CD4-positive, alpha-beta memory T cell (primary cell): ENCODE results near the gene RPAP2. TPM values are rescaled to one million over a fixed set of nuclear protein-coding genes. Genes with fewer than 3 reads are reported as not detected.
A peak's percentile ranks its signal among the peaks of the same experiment; 100 is the strongest.

Experiments
- CTCF ChIA-PET: fragments of 350-600 bp; sonication (Branson Sonifier 250); formaldehyde crosslinking; loops from one replicate; lab custom pipeline; 2021; ENCODE audit warnings: inconsistent platforms; ENCODE audit not compliant: partially characterized antibody; lab: Charles Lee
- POLR2A ChIA-PET: fragments of 350-600 bp; sonication (Branson Sonifier 250); formaldehyde crosslinking; loops from one replicate; lab custom pipeline; 2021; ENCODE audit not compliant: partially characterized antibody; lab: Charles Lee
- DNase-seq, 5 donors: peaks; one replicate each; pipeline versions ENCODE4 v3.0.0 to v3.0.0-alpha.2; 2020 to 2022; ENCODE audit warnings: mixed read lengths in 1 of 5
- H3K27ac ChIP-seq: one replicate; pipeline ENCODE4 v1.7.0; 2013; ENCODE audit warnings: low read depth, low read length
- H3K27me3 ChIP-seq: 2 replicates; pipeline ENCODE4 v1.7.0; 2013; ENCODE audit warnings: mild to moderate bottlenecking, low read length, moderate library complexity; ENCODE audit not compliant: insufficient read depth
- H3K36me3 ChIP-seq: 2 replicates; pipeline ENCODE4 v1.7.0; 2013; ENCODE audit warnings: mild to moderate bottlenecking, low read length, moderate library complexity; ENCODE audit not compliant: insufficient read depth
- H3K4me1 ChIP-seq: 2 replicates; pipeline ENCODE4 v1.7.0; 2013; ENCODE audit warnings: mild to moderate bottlenecking, low read length, moderate library complexity; ENCODE audit not compliant: insufficient read depth
- H3K4me3 ChIP-seq, 2 donors: one replicate each; pipeline ENCODE4 v1.7.0; 2013; ENCODE audit warnings: low read length in 2 of 2, mild to moderate bottlenecking in 1 of 2
- H3K9me3 ChIP-seq, 2 donors: one replicate each; pipeline ENCODE4 v1.7.0; 2013; ENCODE audit warnings: low read length in 2 of 2, control low read depth in 1 of 2; ENCODE audit not compliant: control insufficient read depth in 1 of 2
- H3K27ac Mint-ChIP-seq, 7 donors: one replicate each; pipeline ENCODE4 v1.8.0; 2020 to 2021; ENCODE audit warnings: mixed read lengths in 7 of 7, mild to moderate bottlenecking in 6 of 7, inconsistent platforms in 3 of 7, moderate library complexity in 3 of 7
- H3K27me3 Mint-ChIP-seq, 2 donors: one replicate each; pipeline ENCODE4 v1.8.0; 2020 to 2021; ENCODE audit warnings: mixed read lengths in 2 of 2
- H3K36me3 Mint-ChIP-seq, 2 donors: one replicate each; pipeline ENCODE4 v1.8.0; 2020 to 2021; ENCODE audit warnings: mixed read lengths in 2 of 2, inconsistent platforms in 1 of 2, mild to moderate bottlenecking in 1 of 2
- H3K4me1 Mint-ChIP-seq, 4 donors: one replicate each; pipeline ENCODE4 v1.8.0; 2020 to 2021; ENCODE audit warnings: mixed read lengths in 4 of 4, mild to moderate bottlenecking in 1 of 4
- H3K4me3 Mint-ChIP-seq, 8 donors: one replicate each; pipeline ENCODE4 v1.8.0; 2020 to 2021; ENCODE audit warnings: mixed read lengths in 8 of 8, mild to moderate bottlenecking in 7 of 8, moderate library complexity in 6 of 8, inconsistent platforms in 3 of 8
- H3K9me3 Mint-ChIP-seq, 8 donors: one replicate each; pipeline ENCODE4 v1.8.0; 2020 to 2021; ENCODE audit warnings: mixed read lengths in 8 of 8, mild to moderate bottlenecking in 5 of 8, inconsistent platforms in 3 of 8, moderate library complexity in 1 of 8
- intact Hi-C: fragments of 100-400 bp; cut with micrococcal nuclease; formaldehyde crosslinking; loops from one replicate; pipeline ENCODE4 v1.15.1; 2023
- polyA plus RNA-seq, 2 donors: library from polyadenylated mRNA; unstranded; fragments of 300-500 nt; fragmentation: Illumina TruSeq; gene quantifications; one replicate each; pipeline ENCODE4 v1.2.3, GENCODE V29; 2021
- total RNA-seq, 2 experiments: library from RNA; stranded (reverse); gene quantifications; one replicate each; pipeline ENCODE4 v1.2.3, GENCODE V29; 2021

RPAP2 gene
- total and polyA plus RNA-seq, 4 experiments from 2014 or later = 16.1 to 44.0 (median 31.7) TPM

DNA sequence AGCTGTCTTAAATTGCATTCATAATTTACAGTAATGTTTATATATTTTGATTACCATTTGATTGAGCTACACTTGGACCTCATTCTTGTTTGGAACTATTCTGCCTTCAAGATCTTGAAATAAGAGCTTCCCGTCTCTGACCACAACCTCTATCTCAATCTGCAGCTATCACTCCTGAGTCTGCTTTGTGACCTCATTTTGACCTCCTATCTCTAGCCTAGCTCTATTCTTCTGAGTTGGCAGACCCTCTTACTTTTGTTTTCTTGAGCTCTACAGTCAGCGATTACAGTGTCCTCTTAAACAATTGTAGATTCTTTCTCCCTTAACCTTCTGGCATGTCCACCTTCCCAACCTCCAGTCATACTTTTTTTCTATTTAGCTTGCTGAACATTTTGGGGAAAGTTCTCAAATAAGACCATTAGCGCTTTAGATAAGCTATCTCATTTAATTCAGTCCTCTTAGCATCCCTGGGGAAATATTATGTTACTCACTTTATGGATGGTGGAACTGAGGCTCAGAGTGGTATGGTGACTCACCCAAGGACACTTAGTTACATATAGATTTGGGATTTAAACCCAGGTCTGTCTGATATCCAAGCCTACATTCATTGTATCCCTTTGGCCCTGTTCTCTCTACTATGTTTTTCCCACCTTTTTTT lies 19.1 kb downstream of the RPAP2 start:
- no peaks in the 10 kb centered on the region for H3K27me3 Mint-ChIP-seq
- no peak overlapping the region for H3K4me3 ChIP-seq

DNA sequence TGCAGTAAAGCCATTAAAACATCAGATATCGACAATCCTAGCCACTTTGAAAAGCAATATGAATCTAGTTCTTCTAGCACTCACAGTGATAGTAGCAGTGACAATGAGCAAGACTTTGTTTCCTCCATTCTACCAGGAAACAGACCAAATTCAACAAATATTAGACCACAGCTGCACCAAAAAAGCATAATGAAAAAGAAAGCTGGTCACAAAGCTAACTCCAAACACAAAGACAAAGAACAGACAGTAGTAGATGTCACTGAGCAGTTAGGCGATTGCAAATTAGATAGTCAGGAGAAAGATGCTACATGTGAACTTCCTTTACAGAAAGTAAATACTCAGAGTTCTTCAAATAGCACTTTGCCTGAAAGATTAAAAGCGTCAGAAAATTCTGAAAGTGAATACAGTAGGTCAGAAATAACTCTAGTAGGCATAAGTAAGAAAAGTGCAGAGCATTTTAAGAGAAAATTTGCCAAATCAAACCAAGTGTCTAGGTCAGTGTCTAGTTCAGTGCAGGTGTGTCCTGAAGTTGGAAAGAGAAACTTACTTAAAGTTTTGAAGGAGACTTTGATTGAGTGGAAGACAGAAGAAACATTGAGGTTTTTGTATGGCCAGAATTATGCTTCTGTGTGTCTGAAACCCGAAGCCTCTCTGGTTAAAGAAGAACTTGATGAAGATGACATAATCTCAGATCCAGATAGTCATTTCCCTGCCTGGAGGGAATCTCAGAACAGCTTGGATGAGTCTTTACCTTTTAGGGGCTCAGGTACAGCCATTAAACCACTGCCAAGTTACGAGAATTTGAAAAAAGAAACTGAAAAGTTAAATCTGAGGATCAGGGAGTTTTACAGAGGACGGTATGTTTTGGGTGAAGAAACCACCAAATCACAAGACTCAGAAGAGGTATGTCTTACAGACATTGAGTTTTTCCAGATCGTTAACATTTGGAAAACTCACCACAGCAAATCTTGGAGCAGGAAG lies 24.9 kb downstream of the RPAP2 start:
- H3K27me3 Mint-ChIP-seq = no peaks in the 10 kb centered on the region
- H3K9me3 ChIP-seq = no peaks in the 10 kb centered on the region
- CTCF ChIA-PET = no interaction called here
- H3K4me1 ChIP-seq = peaks cover 21% of the 10 kb centered on the region
- intact Hi-C loops = no loop called here
- H3K4me3 ChIP-seq = peak overlapping the region in 1 of 2 donors; percentile 2
- H3K27me3 ChIP-seq = no peaks in the 10 kb centered on the region
- POLR2A ChIA-PET = interaction anchor here (1.5 kb wide), 1 partner anchor 162 kb away, joined by 4 read pairs; no protein-coding TSS in a partner anchor
- H3K27ac Mint-ChIP-seq = peak overlapping the region; percentile 71 to 94 (median 91)
- H3K36me3 ChIP-seq = peaks cover 3% of the 10 kb centered on the region
- peak overlapping the region; percentile 60 to 88 (median 72) for H3K4me3 Mint-ChIP-seq
- H3K4me1 Mint-ChIP-seq = peaks cover 15 to 27% (median 22%) of the 10 kb centered on the region in 4 donors
- H3K36me3 Mint-ChIP-seq = peaks cover 57 to 59% of the 10 kb centered on the region in 2 donors
- DNase-seq = no peak
- H3K27ac ChIP-seq = peak overlapping the region; percentile 48
- peaks cover 3 to 22% (median 19%) of the 10 kb centered on the region in 8 donors for H3K9me3 Mint-ChIP-seq

More for the DNA sequence above, 19.1 kb downstream of the RPAP2 start:
- peak; percentile 27 to 56 (median 40) for DNase-seq
- Histone ChIP-seq H3K27ac (peak overlapping the region; percentile 36), H3K9me3 (no peaks in the 10 kb centered on the region), H3K27me3 (no peaks in the 10 kb centered on the region), H3K4me1 (peaks cover 63% of the 10 kb centered on the region), H3K36me3 (no peaks in the 10 kb centered on the region)
- H3K36me3 Mint-ChIP-seq = peaks cover 10 to 11% of the 10 kb centered on the region in 2 donors
- H3K27ac Mint-ChIP-seq = peak overlapping the region; percentile 59 to 94 (median 90)
- intact Hi-C loops = loop anchor here (2.0 to 5.0 kb wide), 2 partner anchors 144 to 165 kb away; no protein-coding TSS in a partner anchor
- H3K9me3 Mint-ChIP-seq = peaks cover 0 to 1% (median 0%) of the 10 kb centered on the region in 8 donors
- ChIA-PET CTCF (interaction anchor here (0.6 to 11.4 kb wide), 13 partner anchors 10 to 971 kb away, joined by 3 to 135 read pairs (median 3); partner anchors contain the start of gene GFI1), POLR2A (interaction anchor here (0.6 to 10.2 kb wide), 6 partner anchors 92 to 779 kb away, joined by 3 to 154 read pairs (median 4); partner anchors contain the start of gene GFI1)
- H3K4me3 Mint-ChIP-seq = peak overlapping the region; percentile 55 to 79 (median 62)
- H3K4me1 Mint-ChIP-seq = peaks cover 39 to 61% (median 48%) of the 10 kb centered on the region in 4 donors

DNA sequence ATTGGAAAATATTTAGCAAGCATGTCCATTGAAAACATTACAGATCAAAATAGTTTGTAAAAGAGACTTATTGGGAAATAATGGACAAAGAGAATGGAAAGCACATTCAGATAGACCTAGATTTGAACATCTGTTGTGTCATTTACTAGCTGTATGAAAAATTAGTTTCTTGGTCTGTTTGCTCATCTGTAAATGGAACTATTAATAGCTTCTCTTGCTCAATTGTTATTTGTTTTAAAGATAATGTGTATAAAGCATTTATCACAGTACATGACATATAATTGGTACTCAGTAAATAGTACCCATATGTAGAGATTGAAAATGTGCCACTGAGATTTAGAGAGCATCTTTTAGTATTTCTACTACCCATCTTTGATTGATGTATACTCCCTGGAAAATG lies 25.9 kb downstream of the RPAP2 start:
- ChIA-PET POLR2A (no interaction called here), CTCF (no interaction called here)
- no peak overlapping the region for H3K4me3 ChIP-seq
- peaks cover 64 to 67% of the 10 kb centered on the region in 2 donors for H3K36me3 Mint-ChIP-seq
- H3K36me3 ChIP-seq = peaks cover 3% of the 10 kb centered on the region
- peak overlapping the region in 3 of 8 donors; percentile 24 to 88 (median 75) for H3K4me3 Mint-ChIP-seq
- peak overlapping the region; percentile 48 for H3K27ac ChIP-seq
- peak overlapping the region in 6 of 7 donors; percentile 51 to 94 (median 78) for H3K27ac Mint-ChIP-seq
- peaks cover 13% of the 10 kb centered on the region for H3K4me1 ChIP-seq
- DNase-seq = no peak
- H3K27me3 Mint-ChIP-seq = no peaks in the 10 kb centered on the region
- H3K4me1 Mint-ChIP-seq = peaks cover 12 to 19% (median 14%) of the 10 kb centered on the region in 4 donors
- intact Hi-C loops = no loop called here
- H3K9me3 ChIP-seq = no peaks in the 10 kb centered on the region
- H3K9me3 Mint-ChIP-seq = peaks cover 3 to 25% (median 19%) of the 10 kb centered on the region in 8 donors
- H3K27me3 ChIP-seq = no peaks in the 10 kb centered on the region

DNA sequence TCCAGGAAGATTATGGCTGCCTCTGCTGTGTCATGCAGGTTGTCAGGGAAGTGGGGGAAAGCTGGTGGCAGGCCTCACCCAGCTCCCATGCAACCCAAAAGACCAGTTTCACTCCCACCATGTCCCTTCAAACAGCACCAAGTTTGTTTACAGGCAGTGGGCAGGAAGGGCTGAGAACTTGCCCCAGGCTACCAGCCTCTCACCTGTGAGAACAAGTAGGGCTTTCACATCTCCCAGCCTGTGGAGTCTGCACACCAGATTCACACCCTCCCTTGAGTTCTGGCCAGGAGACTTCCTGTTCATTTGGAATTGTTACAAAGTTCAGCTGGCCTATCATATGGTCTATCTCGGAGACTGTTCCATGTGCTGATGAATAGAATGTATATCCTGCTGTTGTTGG lies 27.8 kb downstream of the RPAP2 start:
- CTCF ChIA-PET = interaction anchor here (1.3 kb wide), 1 partner anchor 18 kb away, joined by 6 read pairs; no protein-coding TSS in a partner anchor

DNA sequence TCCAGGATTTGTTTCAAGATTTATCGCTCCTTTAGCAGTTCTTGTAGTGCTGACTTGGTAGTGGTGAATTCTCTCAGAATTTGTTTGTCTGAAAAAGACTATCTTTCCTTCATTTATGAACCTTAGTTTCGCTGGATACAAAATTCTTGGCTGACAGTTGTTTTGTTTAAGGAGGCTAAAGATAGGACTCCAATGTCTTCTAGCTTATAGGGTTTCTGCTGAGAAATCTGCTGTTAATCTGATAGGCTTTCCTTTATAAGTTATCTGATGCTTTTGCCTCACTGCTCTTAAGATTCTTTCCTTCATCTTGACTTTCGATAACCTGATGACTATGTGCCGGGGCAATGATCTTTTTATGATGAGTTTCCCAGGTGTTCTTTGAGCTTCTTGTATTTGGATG lies 28.9 kb downstream of the RPAP2 start:
- Histone ChIP-seq H3K27ac (no peak overlapping the region), H3K4me3 (no peak overlapping the region), H3K4me1 (peaks cover 13% of the 10 kb centered on the region), H3K9me3 (no peaks in the 10 kb centered on the region), H3K27me3 (no peaks in the 10 kb centered on the region), H3K36me3 (peaks cover 3% of the 10 kb centered on the region)
- peaks cover 18 to 26% (median 21%) of the 10 kb centered on the region in 4 donors for H3K4me1 Mint-ChIP-seq
- no peak for DNase-seq
- no peak overlapping the region for H3K4me3 Mint-ChIP-seq
- H3K27me3 Mint-ChIP-seq = no peaks in the 10 kb centered on the region
- peaks cover 60 to 72% of the 10 kb centered on the region in 2 donors for H3K36me3 Mint-ChIP-seq
- H3K27ac Mint-ChIP-seq = no peak overlapping the region
- POLR2A ChIA-PET = interaction anchor here (1.0 to 1.4 kb wide), 2 partner anchors 8 to 157 kb away, joined by 3 to 4 read pairs; no protein-coding TSS in a partner anchor
- intact Hi-C loops = no loop called here
- CTCF ChIA-PET = interaction anchor here (0.8 to 1.8 kb wide), 2 partner anchors 10 to 14 kb away, joined by 3 to 4 read pairs; no protein-coding TSS in a partner anchor
- H3K9me3 Mint-ChIP-seq = peaks cover 3 to 25% (median 19%) of the 10 kb centered on the region in 8 donors

More for the DNA sequence above, 27.8 kb downstream of the RPAP2 start:
- Mint-ChIP-seq H3K9me3 (peaks cover 3 to 25% (median 19%) of the 10 kb centered on the region in 8 donors), H3K27ac (no peak overlapping the region), H3K36me3 (peaks cover 58 to 72% of the 10 kb centered on the region in 2 donors), H3K4me1 (peaks cover 15 to 23% (median 20%) of the 10 kb centered on the region in 4 donors), H3K4me3 (no peak overlapping the region), H3K27me3 (no peaks in the 10 kb centered on the region)
- Histone ChIP-seq H3K36me3 (peaks cover 3% of the 10 kb centered on the region), H3K9me3 (no peaks in the 10 kb centered on the region), H3K4me1 (peaks cover 13% of the 10 kb centered on the region), H3K27me3 (no peaks in the 10 kb centered on the region), H3K27ac (no peak overlapping the region), H3K4me3 (no peak overlapping the region)
- POLR2A ChIA-PET = no interaction called here
- DNase-seq = no peak
- intact Hi-C loops = no loop called here

DNA sequence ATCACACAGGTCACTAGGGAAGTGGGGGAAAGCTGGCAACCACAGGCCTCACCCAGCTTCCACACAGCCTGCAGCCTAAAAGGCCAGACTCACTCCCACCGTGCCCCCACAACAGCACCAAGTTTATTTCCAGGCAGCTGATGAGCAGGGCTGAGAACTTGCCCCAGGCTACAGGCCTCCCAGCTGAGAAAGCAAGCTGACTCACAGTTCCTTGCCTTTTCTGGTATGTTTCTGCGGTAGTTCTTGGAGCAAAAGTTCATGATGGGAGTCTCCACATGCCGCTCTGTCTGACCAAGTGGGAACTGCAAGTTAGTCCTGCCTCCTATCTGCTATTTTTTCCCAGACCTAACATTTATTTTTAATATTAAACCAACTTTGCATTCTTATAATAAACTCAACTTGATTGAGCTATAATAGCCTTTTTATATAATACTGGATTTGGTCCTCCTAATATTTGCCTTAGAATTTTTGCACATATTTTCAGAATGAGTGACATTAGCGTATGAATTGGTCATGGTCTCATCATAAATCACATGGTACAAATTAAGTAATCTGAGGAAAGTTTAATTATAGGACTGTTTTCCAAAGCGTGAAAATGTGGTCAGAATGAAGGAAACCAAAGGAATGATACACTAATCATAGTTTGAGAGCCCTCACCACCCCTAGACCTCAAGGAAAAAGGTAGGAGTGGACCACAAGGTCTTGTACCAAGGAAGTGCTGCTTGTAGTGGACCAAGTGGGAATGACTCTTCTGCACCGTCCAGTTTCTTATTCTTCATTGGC lies 30.7 kb downstream of the RPAP2 start:
- Histone ChIP-seq H3K9me3 (no peaks in the 10 kb centered on the region), H3K4me3 (no peak overlapping the region), H3K27me3 (no peaks in the 10 kb centered on the region), H3K36me3 (no peaks in the 10 kb centered on the region), H3K27ac (no peak overlapping the region), H3K4me1 (peaks cover under 1% of the 10 kb centered on the region)
- H3K27ac Mint-ChIP-seq = peak overlapping the region in 1 of 7 donors; percentile 35
- POLR2A ChIA-PET = interaction anchor here (1.4 kb wide), 1 partner anchor 10 kb away, joined by 4 read pairs; no protein-coding TSS in a partner anchor
- peaks cover 54 to 72% of the 10 kb centered on the region in 2 donors for H3K36me3 Mint-ChIP-seq
- H3K27me3 Mint-ChIP-seq = no peaks in the 10 kb centered on the region
- DNase-seq = no peak
- CTCF ChIA-PET = interaction anchor here (1.0 to 1.2 kb wide), 2 partner anchors 12 to 13 kb away, joined by 4 read pairs; no protein-coding TSS in a partner anchor
- H3K9me3 Mint-ChIP-seq = peaks cover 3 to 25% (median 19%) of the 10 kb centered on the region in 8 donors
- peaks cover 5 to 13% (median 10%) of the 10 kb centered on the region in 4 donors for H3K4me1 Mint-ChIP-seq
- intact Hi-C loops = no loop called here
- no peak overlapping the region for H3K4me3 Mint-ChIP-seq
